OCI-M2 (cell line): ENCODE results near the gene SLC8B1.

Source experiments
- DNase-seq: peaks from one replicate; lab custom pipeline; 2025; ENCODE audit not compliant: unreplicated experiment; lab: John Stamatoyannopoulos, UW

Gene SLC8B1

GRCh38 chr12:113325916-113326315, 9.0 kb downstream of the SLC8B1 start:
- DNase-seq: no peak

- DNase-seq: no peak
These were observed 12.6 kb downstream of the SLC8B1 start for GRCh38 chr12:113322343-113322742.

GRCh38 chr12:113320401-113320800, 14.5 kb downstream of the SLC8B1 start:
- no peak for DNase-seq

GRCh38 chr12:113318900-113319628, 15.8 kb downstream of the SLC8B1 start:
- no peak for DNase-seq

- DNase-seq: no peak
These were observed 16.8 kb downstream of the SLC8B1 start for GRCh38 chr12:113318046-113318656.

GRCh38 chr12:113317122-113317521, 17.8 kb downstream of the SLC8B1 start:
- no peak for DNase-seq

- DNase-seq: no peak
These were observed 18.8 kb downstream of the SLC8B1 start for GRCh38 chr12:113316155-113316554.

- DNase-seq: no peak
These were observed 19.6 kb downstream of the SLC8B1 start for GRCh38 chr12:113315358-113315757.

- no peak for DNase-seq
These were observed 20.8 kb downstream of the SLC8B1 start for GRCh38 chr12:113314121-113314529.

- DNase-seq: no peak
These were observed 24.4 kb downstream of the SLC8B1 start for GRCh38 chr12:113310489-113310888.

GRCh38 chr12:113306382-113306781, 28.5 kb downstream of the SLC8B1 start:
- DNase-seq: no peak

- no peak for DNase-seq
These were observed 29.5 kb downstream of the SLC8B1 start for GRCh38 chr12:113305281-113305856.

GRCh38 chr12:113302886-113303640, 31.8 kb downstream of the SLC8B1 start:
- no peak for DNase-seq

- DNase-seq: no peak
These were observed 32.4 kb downstream of the SLC8B1 start for GRCh38 chr12:113302466-113302865.

- DNase-seq: no peak
These were observed 33.1 kb downstream of the SLC8B1 start for GRCh38 chr12:113301811-113302210.

- DNase-seq: no peak
These were observed 35.2 kb downstream of the SLC8B1 start for GRCh38 chr12:113299619-113300237.

- no peak for DNase-seq
These were observed 35.9 kb downstream of the SLC8B1 start for GRCh38 chr12:113298861-113299545.

GRCh38 chr12:113298472-113298817, 36.5 kb downstream of the SLC8B1 start:
- no peak for DNase-seq

- no peak for DNase-seq
These were observed 37.1 kb downstream of the SLC8B1 start for GRCh38 chr12:113297621-113298471.

GRCh38 chr12:113297214-113297587, 37.7 kb downstream of the SLC8B1 start:
- DNase-seq: no peak
